Measurements from ENCODE around the gene OPCML. TPM values are rescaled to one million over a fixed set of nuclear protein-coding genes. Genes with fewer than 3 reads are reported as not detected.

The OPCML gene
- total RNA-seq, 1 experiment from 2014 or later, result not detected

DNA sequence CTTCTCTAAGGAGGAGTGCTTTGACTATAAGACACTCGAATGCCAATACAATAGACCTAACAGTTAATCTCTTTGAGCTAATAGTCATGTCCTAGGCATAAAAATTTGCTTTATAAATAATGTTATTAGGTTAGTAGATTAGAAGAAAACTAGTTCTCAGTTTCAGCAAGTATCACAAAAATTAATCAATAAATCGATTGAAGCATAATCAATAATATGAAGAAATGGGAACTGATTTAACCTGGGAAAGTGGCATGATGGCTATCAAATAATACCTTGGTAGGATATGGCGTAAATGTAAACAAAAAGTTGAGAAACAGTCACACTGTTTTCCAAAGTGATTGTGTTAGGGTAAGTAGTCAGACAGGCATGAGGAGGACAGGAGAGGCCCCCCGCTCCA lies 676.3 kb downstream of the OPCML start:
- Histone ChIP-seq H3K4me1 (ENCODE audit: control insufficient read depth, insufficient read depth, low read length) (no peaks in the 10 kb centered on the region), H3K27ac (ENCODE audit: low read length) (no peak overlapping the region), H3K4me3 (ENCODE audit: low read depth in 2 of 2, low read length in 2 of 2) (no peak overlapping the region), H3K36me3 (ENCODE audit: control insufficient read depth, insufficient read depth, low read length) (no peaks in the 10 kb centered on the region), H3K27me3 (ENCODE audit: control insufficient read depth, insufficient read depth, low read length) (no peaks in the 10 kb centered on the region), H3K9me3 (ENCODE audit: control insufficient read depth, insufficient read depth, low read depth, low read length) (no peaks in the 10 kb centered on the region)
- no peak for TF ChIP-seq TCF7L2 (IDR thresholded peaks at IDR 0.05; ENCODE audit: low read depth, low read length)
- TF ChIP-seq, protein P1, sequence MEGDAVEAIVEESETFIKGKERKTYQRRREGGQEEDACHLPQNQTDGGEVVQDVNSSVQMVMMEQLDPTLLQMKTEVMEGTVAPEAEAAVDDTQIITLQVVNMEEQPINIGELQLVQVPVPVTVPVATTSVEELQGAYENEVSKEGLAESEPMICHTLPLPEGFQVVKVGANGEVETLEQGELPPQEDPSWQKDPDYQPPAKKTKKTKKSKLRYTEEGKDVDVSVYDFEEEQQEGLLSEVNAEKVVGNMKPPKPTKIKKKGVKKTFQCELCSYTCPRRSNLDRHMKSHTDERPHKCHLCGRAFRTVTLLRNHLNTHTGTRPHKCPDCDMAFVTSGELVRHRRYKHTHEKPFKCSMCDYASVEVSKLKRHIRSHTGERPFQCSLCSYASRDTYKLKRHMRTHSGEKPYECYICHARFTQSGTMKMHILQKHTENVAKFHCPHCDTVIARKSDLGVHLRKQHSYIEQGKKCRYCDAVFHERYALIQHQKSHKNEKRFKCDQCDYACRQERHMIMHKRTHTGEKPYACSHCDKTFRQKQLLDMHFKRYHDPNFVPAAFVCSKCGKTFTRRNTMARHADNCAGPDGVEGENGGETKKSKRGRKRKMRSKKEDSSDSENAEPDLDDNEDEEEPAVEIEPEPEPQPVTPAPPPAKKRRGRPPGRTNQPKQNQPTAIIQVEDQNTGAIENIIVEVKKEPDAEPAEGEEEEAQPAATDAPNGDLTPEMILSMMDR (IDR thresholded peaks at IDR 0.05), result no peak
- no peak for TF ChIP-seq POLR2AphosphoS5 (IDR thresholded peaks at IDR 0.05; ENCODE audit: low read depth, low read length)
- no TSS peak for BruUV-seq (replicated peaks)
- POLR2A ChIA-PET, result no interaction called here
- in situ Hi-C loops (cut with HindIII; ENCODE audit: low pct_unique_long_range_greater_than_20kb, low sequenced_read_pairs) (no loop called here), intact Hi-C loops (cut with micrococcal nuclease; ENCODE audit: unreplicated experiment) (no loop called here)
- DNase-seq (ENCODE audit: low read depth, low spot score) (no peak), ATAC-seq (no peak)
- CTCF ChIA-PET, result no interaction called here

DNA sequence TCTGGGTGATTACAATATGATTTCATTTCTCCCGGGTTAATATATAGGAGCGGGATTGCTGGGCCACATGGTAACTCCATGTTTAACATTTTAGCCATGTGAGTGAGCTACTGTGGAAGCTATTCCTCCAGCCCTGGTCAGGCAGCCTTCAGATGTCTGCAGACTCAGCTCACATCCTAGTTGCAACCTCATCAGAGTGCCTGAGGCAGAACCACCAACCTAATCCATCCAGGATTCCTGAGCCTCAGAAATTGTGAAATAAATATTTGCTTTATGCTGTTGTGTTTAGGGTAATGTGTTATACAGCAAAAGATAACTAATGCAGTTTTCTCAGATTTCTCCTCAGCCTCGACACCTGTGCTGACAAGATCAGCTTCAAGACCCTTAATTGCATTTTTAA lies 676.8 kb downstream of the OPCML start:
- H3K36me3 ChIP-seq (ENCODE audit: control insufficient read depth, insufficient read depth, low read length), result no peaks in the 10 kb centered on the region
- no TSS peak for BruUV-seq (replicated peaks)
- ATAC-seq (no peak), DNase-seq (ENCODE audit: low read depth, low spot score) (no peak)
- ChIA-PET POLR2A (no interaction called here), CTCF (no interaction called here)
- TF ChIP-seq POLR2AphosphoS5 (IDR thresholded peaks at IDR 0.05; ENCODE audit: low read depth, low read length) (no peak), SIN3A (IDR thresholded peaks at IDR 0.05; ENCODE audit: borderline replicate concordance, insufficient read depth, low read depth, low read length) (no peak), TCF7L2 (IDR thresholded peaks at IDR 0.05; ENCODE audit: low read depth, low read length) (no peak)
- TF ChIP-seq, protein P2, sequence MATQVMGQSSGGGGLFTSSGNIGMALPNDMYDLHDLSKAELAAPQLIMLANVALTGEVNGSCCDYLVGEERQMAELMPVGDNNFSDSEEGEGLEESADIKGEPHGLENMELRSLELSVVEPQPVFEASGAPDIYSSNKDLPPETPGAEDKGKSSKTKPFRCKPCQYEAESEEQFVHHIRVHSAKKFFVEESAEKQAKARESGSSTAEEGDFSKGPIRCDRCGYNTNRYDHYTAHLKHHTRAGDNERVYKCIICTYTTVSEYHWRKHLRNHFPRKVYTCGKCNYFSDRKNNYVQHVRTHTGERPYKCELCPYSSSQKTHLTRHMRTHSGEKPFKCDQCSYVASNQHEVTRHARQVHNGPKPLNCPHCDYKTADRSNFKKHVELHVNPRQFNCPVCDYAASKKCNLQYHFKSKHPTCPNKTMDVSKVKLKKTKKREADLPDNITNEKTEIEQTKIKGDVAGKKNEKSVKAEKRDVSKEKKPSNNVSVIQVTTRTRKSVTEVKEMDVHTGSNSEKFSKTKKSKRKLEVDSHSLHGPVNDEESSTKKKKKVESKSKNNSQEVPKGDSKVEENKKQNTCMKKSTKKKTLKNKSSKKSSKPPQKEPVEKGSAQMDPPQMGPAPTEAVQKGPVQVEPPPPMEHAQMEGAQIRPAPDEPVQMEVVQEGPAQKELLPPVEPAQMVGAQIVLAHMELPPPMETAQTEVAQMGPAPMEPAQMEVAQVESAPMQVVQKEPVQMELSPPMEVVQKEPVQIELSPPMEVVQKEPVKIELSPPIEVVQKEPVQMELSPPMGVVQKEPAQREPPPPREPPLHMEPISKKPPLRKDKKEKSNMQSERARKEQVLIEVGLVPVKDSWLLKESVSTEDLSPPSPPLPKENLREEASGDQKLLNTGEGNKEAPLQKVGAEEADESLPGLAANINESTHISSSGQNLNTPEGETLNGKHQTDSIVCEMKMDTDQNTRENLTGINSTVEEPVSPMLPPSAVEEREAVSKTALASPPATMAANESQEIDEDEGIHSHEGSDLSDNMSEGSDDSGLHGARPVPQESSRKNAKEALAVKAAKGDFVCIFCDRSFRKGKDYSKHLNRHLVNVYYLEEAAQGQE (IDR thresholded peaks at IDR 0.05; ENCODE audit: insufficient read depth in 1 of 2, low read depth in 2 of 2, low read length in 1 of 2), result no peak
- TF ChIP-seq, protein P1 (IDR thresholded peaks at IDR 0.05), result no peak
- no peaks in the 10 kb centered on the region for H3K9me3 ChIP-seq (ENCODE audit: control insufficient read depth, insufficient read depth, low read depth, low read length)
- H3K27me3 ChIP-seq (ENCODE audit: control insufficient read depth, insufficient read depth, low read length), result no peaks in the 10 kb centered on the region
- H3K4me3 ChIP-seq (ENCODE audit: low read depth in 2 of 2, low read length in 2 of 2), result no peak overlapping the region
- intact Hi-C loops (cut with micrococcal nuclease; ENCODE audit: unreplicated experiment), result no loop called here
- H3K4me1 ChIP-seq (ENCODE audit: control insufficient read depth, insufficient read depth, low read length), result no peaks in the 10 kb centered on the region
- no peak overlapping the region for H3K27ac ChIP-seq (ENCODE audit: low read length)
- in situ Hi-C loops (cut with HindIII; ENCODE audit: low pct_unique_long_range_greater_than_20kb, low sequenced_read_pairs), result no loop called here

DNA sequence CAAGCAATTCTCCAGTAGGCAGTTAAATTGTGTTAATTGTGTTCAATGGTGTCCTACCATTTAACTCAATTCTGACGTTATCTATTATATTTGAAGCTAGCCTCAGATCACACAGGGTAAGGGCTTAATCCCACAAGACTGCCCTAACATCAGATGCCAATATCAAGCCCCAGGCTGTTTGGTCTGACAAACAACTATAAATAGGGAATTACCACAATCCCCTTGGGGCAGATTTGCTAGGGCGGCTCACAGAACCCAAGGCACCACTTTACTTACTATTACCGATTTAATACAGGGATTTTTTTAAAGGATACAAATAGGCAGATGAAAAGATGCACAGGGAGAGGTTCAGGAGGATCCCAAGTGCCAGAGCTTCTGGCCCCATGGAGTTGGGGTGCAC lies 678.4 kb downstream of the OPCML start:
- in situ Hi-C loops (cut with HindIII; ENCODE audit: low pct_unique_long_range_greater_than_20kb, low sequenced_read_pairs), result no loop called here
- no peak overlapping the region for H3K27ac ChIP-seq (ENCODE audit: low read length)
- intact Hi-C loops (cut with micrococcal nuclease; ENCODE audit: unreplicated experiment), result no loop called here
- no TSS peak for BruUV-seq (replicated peaks)
- no peaks in the 10 kb centered on the region for H3K9me3 ChIP-seq (ENCODE audit: control insufficient read depth, insufficient read depth, low read depth, low read length)
- ChIA-PET CTCF (no interaction called here), POLR2A (no interaction called here)
- DNase-seq (ENCODE audit: low read depth, low spot score), result no peak
- no peak for ATAC-seq
- no peaks in the 10 kb centered on the region for H3K36me3 ChIP-seq (ENCODE audit: control insufficient read depth, insufficient read depth, low read length)
- no peaks in the 10 kb centered on the region for H3K4me1 ChIP-seq (ENCODE audit: control insufficient read depth, insufficient read depth, low read length)
- H3K4me3 ChIP-seq (ENCODE audit: low read depth in 2 of 2, low read length in 2 of 2), result no peak overlapping the region
- TF ChIP-seq SIN3A (IDR thresholded peaks at IDR 0.05; ENCODE audit: borderline replicate concordance, insufficient read depth, low read depth, low read length) (no peak), TCF7L2 (IDR thresholded peaks at IDR 0.05; ENCODE audit: low read depth, low read length) (no peak), POLR2AphosphoS5 (IDR thresholded peaks at IDR 0.05; ENCODE audit: low read depth, low read length) (no peak)
- TF ChIP-seq, protein P1 (IDR thresholded peaks at IDR 0.05), result no peak
- TF ChIP-seq, protein P2 (IDR thresholded peaks at IDR 0.05; ENCODE audit: insufficient read depth in 1 of 2, low read depth in 2 of 2, low read length in 1 of 2), result no peak
- H3K27me3 ChIP-seq (ENCODE audit: control insufficient read depth, insufficient read depth, low read length), result no peaks in the 10 kb centered on the region
